GM12875 (cell line): ENCODE measurements around the gene SHISA6.

Source experiments
- H3K4me3 ChIP-seq: one replicate; pipeline ENCODE4 v1.5.1; 2011; ENCODE audit warnings: low read depth, low read length, control low read depth
- CTCF ChIP-seq: IDR thresholded peaks from 2 replicates; pipeline ENCODE4 v1.5.1; 2011; ENCODE audit warnings: low read depth, mild to moderate bottlenecking, control low read depth, inconsistent platforms, low read length, moderate library complexity, borderline replicate concordance; ENCODE audit not compliant: insufficient read depth

Gene SHISA6

GRCh38 chr17:11535231-11535630 is 294.2 kb downstream of the SHISA6 start:
- TF ChIP-seq CTCF = no peak
- no peak overlapping the region for H3K4me3 ChIP-seq

GRCh38 chr17:11538366-11538765 is 297.4 kb downstream of the SHISA6 start:
- no peak overlapping the region for H3K4me3 ChIP-seq
- TF ChIP-seq CTCF = no peak

GRCh38 chr17:11539637-11540036 is 298.6 kb downstream of the SHISA6 start:
- no peak overlapping the region for H3K4me3 ChIP-seq
- TF ChIP-seq CTCF = no peak

- no peak overlapping the region for H3K4me3 ChIP-seq
- no peak for TF ChIP-seq CTCF
These were observed 304.0 kb downstream of the SHISA6 start for GRCh38 chr17:11545002-11545401.

- no peak overlapping the region for H3K4me3 ChIP-seq
- TF ChIP-seq CTCF = no peak
These were observed 304.7 kb downstream of the SHISA6 start for GRCh38 chr17:11545696-11546095.

GRCh38 chr17:11547853-11548252 is 306.8 kb downstream of the SHISA6 start:
- no peak overlapping the region for H3K4me3 ChIP-seq

GRCh38 chr17:11548398-11548797 is 307.4 kb downstream of the SHISA6 start:
- no peak overlapping the region for H3K4me3 ChIP-seq
- no peak for TF ChIP-seq CTCF

More at GRCh38 chr17:11547853-11548252, 306.8 kb downstream of the SHISA6 start:
- no peak for TF ChIP-seq CTCF
